ENCODE results near the gene NT5DC3. TPM values are rescaled to one million over a fixed set of nuclear protein-coding genes. Genes with fewer than 3 reads are reported as not detected.
A peak's percentile ranks its signal among the peaks of the same experiment; 100 is the strongest.

Gene NT5DC3
- total RNA-seq, 3 donors from 2014 or later (not counting 1 experiment from before 2014, with no cell fraction given): 1.1 to 2.1 (median 1.4) TPM

GRCh38 chr12:103881261-103881660 lies 40.2 kb upstream of the NT5DC3 start:
- Histone ChIP-seq H3K9me3 (ENCODE audit: control insufficient read depth, insufficient read depth, low read length) (no peaks in the 10 kb centered on the region), H3K4me3 (ENCODE audit: low read length) (no peak overlapping the region), H3K36me3 (ENCODE audit: control insufficient read depth, insufficient read depth, low read length) (no peaks in the 10 kb centered on the region), H3K27me3 (ENCODE audit: control insufficient read depth, insufficient read depth, low read length) (no peaks in the 10 kb centered on the region), H3K4me1 (ENCODE audit: control insufficient read depth, insufficient read depth, low read length) (peaks cover 4% of the 10 kb centered on the region), H3K27ac (ENCODE audit: low read length) (no peak overlapping the region)
- Mint-ChIP-seq H3K4me1 (peaks cover 5 to 6% of the 10 kb centered on the region in 2 donors), H3K27ac (no peak overlapping the region), H3K36me3 (no peaks in the 10 kb centered on the region), H3K4me3 (no peak overlapping the region), H3K27me3 (ENCODE audit: low read depth in 2 of 2) (no peaks in the 10 kb centered on the region), H3K9me3 (no peaks in the 10 kb centered on the region)
- ATAC-seq: no peak
- no peak for DNase-seq
- 46% methylated on average over 2 of the region's 2 CpGs for WGBS (ENCODE audit: insufficient coverage)
- intact Hi-C loops (cut with micrococcal nuclease): loop anchor here (5.0 kb wide), 1 partner anchor 86 kb away; the partner anchor contains the start of gene TDG
- TF ChIP-seq, protein P1, sequence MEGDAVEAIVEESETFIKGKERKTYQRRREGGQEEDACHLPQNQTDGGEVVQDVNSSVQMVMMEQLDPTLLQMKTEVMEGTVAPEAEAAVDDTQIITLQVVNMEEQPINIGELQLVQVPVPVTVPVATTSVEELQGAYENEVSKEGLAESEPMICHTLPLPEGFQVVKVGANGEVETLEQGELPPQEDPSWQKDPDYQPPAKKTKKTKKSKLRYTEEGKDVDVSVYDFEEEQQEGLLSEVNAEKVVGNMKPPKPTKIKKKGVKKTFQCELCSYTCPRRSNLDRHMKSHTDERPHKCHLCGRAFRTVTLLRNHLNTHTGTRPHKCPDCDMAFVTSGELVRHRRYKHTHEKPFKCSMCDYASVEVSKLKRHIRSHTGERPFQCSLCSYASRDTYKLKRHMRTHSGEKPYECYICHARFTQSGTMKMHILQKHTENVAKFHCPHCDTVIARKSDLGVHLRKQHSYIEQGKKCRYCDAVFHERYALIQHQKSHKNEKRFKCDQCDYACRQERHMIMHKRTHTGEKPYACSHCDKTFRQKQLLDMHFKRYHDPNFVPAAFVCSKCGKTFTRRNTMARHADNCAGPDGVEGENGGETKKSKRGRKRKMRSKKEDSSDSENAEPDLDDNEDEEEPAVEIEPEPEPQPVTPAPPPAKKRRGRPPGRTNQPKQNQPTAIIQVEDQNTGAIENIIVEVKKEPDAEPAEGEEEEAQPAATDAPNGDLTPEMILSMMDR (IDR thresholded peaks at IDR 0.05): no peak

DNA sequence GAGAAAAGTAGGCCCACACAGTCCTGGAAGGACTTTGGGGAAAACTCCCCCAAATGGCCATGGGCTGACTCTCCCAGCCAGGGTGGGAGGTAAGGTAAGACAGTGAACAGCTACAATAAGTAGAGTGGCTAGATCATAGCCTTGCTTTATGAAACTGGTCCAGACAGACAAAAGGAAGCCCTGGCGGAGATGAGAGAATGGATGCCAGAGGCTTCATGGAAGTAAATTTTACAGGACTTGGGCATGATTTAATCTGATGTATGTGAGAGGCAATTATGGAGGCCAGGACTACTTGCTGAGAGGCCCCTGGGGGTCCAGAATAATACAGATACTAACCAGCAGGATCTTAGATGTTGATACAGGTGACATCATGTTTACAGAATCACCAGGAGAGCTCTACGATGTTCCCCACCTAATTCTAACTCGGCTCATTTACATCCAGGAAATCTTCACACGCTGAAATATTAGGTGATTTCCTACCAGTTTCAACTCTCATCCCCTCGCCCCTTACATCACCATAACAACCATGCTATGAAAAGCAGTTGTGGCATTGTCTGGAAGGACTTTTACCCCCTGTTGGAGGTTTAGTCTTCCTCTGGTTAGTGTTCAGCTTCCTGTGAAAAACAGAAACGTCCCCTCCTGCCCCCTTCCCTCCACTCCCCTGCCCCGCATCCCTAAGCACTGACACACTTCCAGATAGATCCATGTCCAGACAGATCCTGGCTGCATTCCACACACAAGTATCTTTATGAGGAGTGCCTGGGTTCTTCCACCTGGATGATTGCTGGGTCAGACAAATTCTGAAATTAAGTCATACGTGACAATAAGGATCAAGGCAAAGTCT lies 39.5 kb upstream of the NT5DC3 start:
- 25% methylated on average over 8 of the region's 8 CpGs for WGBS (ENCODE audit: insufficient coverage)
- H3K9me3 ChIP-seq (ENCODE audit: control insufficient read depth, insufficient read depth, low read length): no peaks in the 10 kb centered on the region
- no peak overlapping the region for H3K4me3 ChIP-seq (ENCODE audit: low read length)
- peak; percentile 23 to 47 (median 34) for ATAC-seq
- no peaks in the 10 kb centered on the region for H3K27me3 ChIP-seq (ENCODE audit: control insufficient read depth, insufficient read depth, low read length)
- Mint-ChIP-seq H3K36me3 (no peaks in the 10 kb centered on the region), H3K27me3 (ENCODE audit: low read depth in 2 of 2) (no peaks in the 10 kb centered on the region), H3K4me3 (no peak overlapping the region), H3K9me3 (no peaks in the 10 kb centered on the region), H3K4me1 (peaks cover 5 to 6% of the 10 kb centered on the region in 2 donors), H3K27ac (no peak overlapping the region)
- H3K4me1 ChIP-seq (ENCODE audit: control insufficient read depth, insufficient read depth, low read length): peaks cover 4% of the 10 kb centered on the region
- H3K27ac ChIP-seq (ENCODE audit: low read length): no peak overlapping the region
- no peaks in the 10 kb centered on the region for H3K36me3 ChIP-seq (ENCODE audit: control insufficient read depth, insufficient read depth, low read length)
- TF ChIP-seq, protein P1 (IDR thresholded peaks at IDR 0.05): no peak
- peak in 1 of 2 donors; percentile 50 for DNase-seq
- intact Hi-C loops (cut with micrococcal nuclease): loop anchor here (5.0 kb wide), 1 partner anchor 87 kb away; the partner anchor contains the start of gene TDG

GRCh38 chr12:103879878-103880277 lies 38.8 kb upstream of the NT5DC3 start:
- no peaks in the 10 kb centered on the region for H3K36me3 Mint-ChIP-seq
- no peak for DNase-seq
- H3K27ac ChIP-seq (ENCODE audit: low read length): no peak overlapping the region
- no peaks in the 10 kb centered on the region for H3K27me3 Mint-ChIP-seq (ENCODE audit: low read depth in 2 of 2)
- no peak for ATAC-seq
- no peak overlapping the region for H3K27ac Mint-ChIP-seq
- H3K36me3 ChIP-seq (ENCODE audit: control insufficient read depth, insufficient read depth, low read length): no peaks in the 10 kb centered on the region
- H3K4me3 Mint-ChIP-seq: no peak overlapping the region
- no peaks in the 10 kb centered on the region for H3K27me3 ChIP-seq (ENCODE audit: control insufficient read depth, insufficient read depth, low read length)
- peaks cover 5 to 6% of the 10 kb centered on the region in 2 donors for H3K4me1 Mint-ChIP-seq
- H3K9me3 Mint-ChIP-seq: no peaks in the 10 kb centered on the region
- H3K9me3 ChIP-seq (ENCODE audit: control insufficient read depth, insufficient read depth, low read length): no peaks in the 10 kb centered on the region
- WGBS (ENCODE audit: insufficient coverage): 100% methylated on average over 1 of the region's 2 CpGs
- H3K4me1 ChIP-seq (ENCODE audit: control insufficient read depth, insufficient read depth, low read length): peaks cover 4% of the 10 kb centered on the region
- TF ChIP-seq, protein P1 (IDR thresholded peaks at IDR 0.05): no peak
- intact Hi-C loops (cut with micrococcal nuclease): loop anchor here (5.0 kb wide), 1 partner anchor 87 kb away; the partner anchor contains the start of gene TDG
- H3K4me3 ChIP-seq (ENCODE audit: low read length): no peak overlapping the region
